ENCODE data around the gene SPEN. TPM values are rescaled to one million over a fixed set of nuclear protein-coding genes. Genes with fewer than 3 reads are reported as not detected.

Gene SPEN, protein sequence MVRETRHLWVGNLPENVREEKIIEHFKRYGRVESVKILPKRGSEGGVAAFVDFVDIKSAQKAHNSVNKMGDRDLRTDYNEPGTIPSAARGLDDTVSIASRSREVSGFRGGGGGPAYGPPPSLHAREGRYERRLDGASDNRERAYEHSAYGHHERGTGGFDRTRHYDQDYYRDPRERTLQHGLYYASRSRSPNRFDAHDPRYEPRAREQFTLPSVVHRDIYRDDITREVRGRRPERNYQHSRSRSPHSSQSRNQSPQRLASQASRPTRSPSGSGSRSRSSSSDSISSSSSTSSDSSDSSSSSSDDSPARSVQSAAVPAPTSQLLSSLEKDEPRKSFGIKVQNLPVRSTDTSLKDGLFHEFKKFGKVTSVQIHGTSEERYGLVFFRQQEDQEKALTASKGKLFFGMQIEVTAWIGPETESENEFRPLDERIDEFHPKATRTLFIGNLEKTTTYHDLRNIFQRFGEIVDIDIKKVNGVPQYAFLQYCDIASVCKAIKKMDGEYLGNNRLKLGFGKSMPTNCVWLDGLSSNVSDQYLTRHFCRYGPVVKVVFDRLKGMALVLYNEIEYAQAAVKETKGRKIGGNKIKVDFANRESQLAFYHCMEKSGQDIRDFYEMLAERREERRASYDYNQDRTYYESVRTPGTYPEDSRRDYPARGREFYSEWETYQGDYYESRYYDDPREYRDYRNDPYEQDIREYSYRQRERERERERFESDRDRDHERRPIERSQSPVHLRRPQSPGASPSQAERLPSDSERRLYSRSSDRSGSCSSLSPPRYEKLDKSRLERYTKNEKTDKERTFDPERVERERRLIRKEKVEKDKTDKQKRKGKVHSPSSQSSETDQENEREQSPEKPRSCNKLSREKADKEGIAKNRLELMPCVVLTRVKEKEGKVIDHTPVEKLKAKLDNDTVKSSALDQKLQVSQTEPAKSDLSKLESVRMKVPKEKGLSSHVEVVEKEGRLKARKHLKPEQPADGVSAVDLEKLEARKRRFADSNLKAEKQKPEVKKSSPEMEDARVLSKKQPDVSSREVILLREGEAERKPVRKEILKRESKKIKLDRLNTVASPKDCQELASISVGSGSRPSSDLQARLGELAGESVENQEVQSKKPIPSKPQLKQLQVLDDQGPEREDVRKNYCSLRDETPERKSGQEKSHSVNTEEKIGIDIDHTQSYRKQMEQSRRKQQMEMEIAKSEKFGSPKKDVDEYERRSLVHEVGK (N-terminal part only)
- total RNA-seq (2022; extraction: Qiagen RNA extraction): 27.1 to 50.4 TPM (median 43.3 TPM) in 5 replicates

DNA sequence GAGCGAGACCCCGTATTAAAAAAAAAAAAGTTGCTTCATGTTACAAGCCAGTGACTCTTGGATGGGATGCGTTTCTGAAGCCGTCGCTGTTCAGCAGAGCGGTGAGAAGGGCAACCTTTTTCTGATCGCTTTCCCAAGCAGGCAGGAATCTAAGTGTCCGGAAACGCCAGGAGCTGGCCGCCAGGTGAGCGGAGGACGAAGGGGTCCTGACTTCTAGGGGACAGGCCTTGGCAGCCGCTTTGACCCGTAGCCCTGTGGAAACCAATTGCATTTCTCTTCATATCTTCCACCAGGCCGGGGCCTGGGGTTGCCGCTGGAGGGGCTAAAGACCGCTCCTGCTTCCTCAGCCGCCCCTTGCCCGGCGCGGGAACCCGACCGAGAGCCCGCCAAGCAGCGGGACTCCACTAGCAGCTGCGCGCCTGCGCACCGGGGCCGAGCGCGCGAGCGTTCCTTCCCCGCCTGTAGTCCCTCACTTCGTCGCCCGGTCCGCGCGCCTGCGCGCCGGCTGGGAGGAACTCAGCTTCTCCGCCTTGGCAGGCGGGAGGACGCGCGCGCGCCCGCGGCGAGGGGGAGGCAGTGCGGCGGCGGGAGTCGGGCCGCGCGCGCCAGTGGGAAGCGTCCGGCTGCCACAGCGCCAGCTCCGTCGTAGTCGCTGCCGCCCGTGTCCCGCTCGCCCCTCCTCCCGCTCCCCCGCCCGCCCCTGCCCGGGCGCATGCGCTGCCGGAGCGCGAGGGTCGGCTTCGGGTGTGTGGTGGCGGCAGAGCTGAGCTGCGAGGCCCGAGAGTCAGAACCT, at the start of gene SPEN:
SPEN (plus strand) TSS at position 608 of the 793 bp plus-strand sequence. CDS start 361 bp downstream, outside the sequence.

DNA sequence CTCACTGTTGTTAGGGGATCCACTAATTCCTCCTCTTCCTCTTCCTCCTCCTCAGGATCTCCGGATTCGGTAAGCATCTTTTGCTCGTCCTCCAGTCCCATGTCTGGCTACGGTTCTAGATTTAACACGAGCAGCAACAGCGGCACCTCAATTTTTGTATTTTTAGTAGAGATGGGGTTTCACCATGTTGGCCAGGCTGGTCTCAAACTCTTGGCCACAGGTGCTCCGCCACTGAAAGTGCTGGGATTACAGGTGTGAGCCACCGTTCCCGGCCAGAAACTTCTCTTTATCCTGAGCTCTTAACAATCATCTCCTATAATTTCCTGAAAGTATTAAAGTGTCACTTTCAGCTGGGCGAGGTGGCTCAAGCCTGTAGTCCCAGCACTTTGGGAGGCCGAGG, 40.0 kb upstream of the SPEN start, which contains the start of gene UQCRHL:
UQCRHL (minus strand) TSS at position 101 of the 400 bp plus-strand sequence; CDS start at position 101, 0 bp downstream.

DNA sequence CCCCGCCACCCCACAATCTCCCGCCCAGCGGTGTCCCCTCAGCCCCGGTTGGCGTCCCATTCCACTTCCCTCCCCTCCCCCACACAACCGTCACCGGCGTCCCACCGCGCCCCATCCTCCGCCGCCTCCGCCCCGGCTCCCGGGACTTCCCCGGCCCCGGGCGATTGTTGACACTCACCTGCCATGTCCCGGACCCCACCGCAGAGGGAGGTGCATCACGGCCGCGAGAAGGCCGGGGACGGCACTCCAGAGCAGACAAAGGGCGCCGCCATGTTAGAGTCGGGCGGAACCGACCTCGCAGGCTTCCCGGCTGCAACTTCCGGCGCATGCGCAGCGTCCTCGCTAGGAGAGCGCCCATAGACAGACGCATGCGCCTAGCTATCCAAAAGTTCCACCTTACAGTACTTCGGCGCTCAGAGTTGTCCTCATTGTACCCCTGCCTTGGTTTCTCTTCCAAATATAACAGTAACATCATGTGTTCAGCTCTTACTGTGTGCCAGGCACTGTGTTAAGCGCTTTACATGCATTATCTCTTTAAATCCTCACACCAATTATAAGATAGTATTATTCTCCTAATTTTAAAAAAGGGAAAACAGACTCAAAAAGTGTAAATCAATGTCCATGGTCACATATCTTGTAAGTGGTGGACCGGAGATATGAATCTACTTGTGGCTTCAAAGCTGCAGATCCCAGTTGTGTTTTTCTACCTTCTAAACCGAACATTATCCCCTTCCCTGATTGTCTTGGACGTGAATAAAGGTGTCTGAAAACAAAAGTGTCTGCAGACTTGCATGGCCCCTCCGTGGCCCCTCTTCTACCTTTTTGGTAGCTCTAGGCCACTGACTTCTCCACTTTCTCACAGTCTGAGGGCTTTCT, 128.5 kb downstream of the SPEN start, which contains the start of gene ZBTB17:
ZBTB17 (minus strand) TSS at position 297 of the 876 bp plus-strand sequence. CDS start 27,606 bp downstream, outside the sequence.

Other genes starting within 250 kb of the SPEN start
- 6.1 to 10.6 TPM (median 8.9 TPM) in 5 replicates for gene DDI2, start 230.2 kb upstream of the SPEN start, total RNA-seq (2022; extraction: Qiagen RNA extraction)
- 17.5 to 27.3 TPM (median 25.1 TPM) in 5 replicates for gene PLEKHM2, start 163.4 kb upstream of the SPEN start, total RNA-seq (2022; extraction: Qiagen RNA extraction)
- 0.10 to 0.22 TPM (median 0.20 TPM) in 5 replicates for gene SLC25A34, start 111.4 kb upstream of the SPEN start, total RNA-seq (2022; extraction: Qiagen RNA extraction)
- gene TMEM82, start 105.2 kb upstream of the SPEN start, total RNA-seq (2022; extraction: Qiagen RNA extraction): 0.05 TPM in 1 of 5 replicates, not detected in the others
- gene FBLIM1, start 88.9 kb upstream of the SPEN start, total RNA-seq (2022; extraction: Qiagen RNA extraction): 17.2 to 30.9 TPM (median 24.8 TPM) in 5 replicates
- gene UQCRHL, start 40.1 kb upstream of the SPEN start, total RNA-seq (2022; extraction: Qiagen RNA extraction): 5.5 to 10.6 TPM (median 5.7 TPM) in 5 replicates
- gene ZBTB17, start 128.4 kb downstream of the SPEN start, total RNA-seq (2022; extraction: Qiagen RNA extraction): 9.7 to 13.9 TPM (median 12.7 TPM) in 5 replicates
- not detected in 5 replicates for gene SRARP, start 156.5 kb downstream of the SPEN start, total RNA-seq (2022; extraction: Qiagen RNA extraction)
- 0.05 to 0.14 TPM (median 0.09 TPM) in 4 of 5 replicates, not detected in the other for gene HSPB7, start 170.3 kb downstream of the SPEN start, total RNA-seq (2022; extraction: Qiagen RNA extraction)
- gene CLCNKA, start 174.3 kb downstream of the SPEN start, total RNA-seq (2022; extraction: Qiagen RNA extraction): 0.04 to 0.07 TPM (median 0.05 TPM) in 4 of 5 replicates, not detected in the other
- gene CLCNKB, start 196.1 kb downstream of the SPEN start, total RNA-seq (2022; extraction: Qiagen RNA extraction): 0.06 to 0.14 TPM (median 0.11 TPM) in 5 replicates
- gene FAM131C, start 225.9 kb downstream of the SPEN start, total RNA-seq (2022; extraction: Qiagen RNA extraction): 12.6 to 20.3 TPM (median 19.8 TPM) in 5 replicates